ENCODE measurements around the gene TCEAL1. TPM values are rescaled to one million over a fixed set of nuclear protein-coding genes. Genes with fewer than 3 reads are reported as not detected.
"Not testable (repeated sequence)": the region's sequence is repeated elsewhere in the genome, so short reads cannot be mapped to it uniquely, and the experiment has no call there.

The TCEAL1 gene
- polyA plus RNA-seq, 1 experiment: 24.9 TPM

DNA sequence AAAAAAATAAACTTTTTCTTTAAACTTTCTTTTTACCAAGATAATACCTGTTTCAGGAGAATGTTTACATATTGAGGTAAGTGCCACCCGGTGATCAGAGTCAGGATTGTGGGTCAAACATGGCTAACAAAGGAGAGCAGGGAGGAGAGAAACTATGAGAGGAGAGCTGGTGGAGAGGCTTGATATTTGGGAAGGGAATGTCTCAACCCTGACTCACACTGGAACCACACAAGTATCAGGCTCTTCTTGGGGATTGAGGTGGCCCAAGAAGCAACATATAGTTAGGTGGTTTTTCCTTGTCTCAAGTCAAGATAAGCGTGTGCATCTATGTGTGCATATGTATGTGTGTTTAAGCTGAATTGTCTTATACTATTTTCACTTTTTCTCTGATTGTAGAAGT lies 6.7 kb downstream of the TCEAL1 start:
- Histone ChIP-seq H3K4me3 (ENCODE audit: low read depth, low read length) (no peak overlapping the region), H3K9me3 (ENCODE audit: control insufficient read depth, insufficient read depth, low read length) (no peaks in the 10 kb centered on the region), H3K27me3 (ENCODE audit: control insufficient read depth, insufficient read depth, low read length) (no peaks in the 10 kb centered on the region), H3K27ac (ENCODE audit: low read depth, low read length) (no peak overlapping the region)
- TF ChIP-seq, protein P1, sequence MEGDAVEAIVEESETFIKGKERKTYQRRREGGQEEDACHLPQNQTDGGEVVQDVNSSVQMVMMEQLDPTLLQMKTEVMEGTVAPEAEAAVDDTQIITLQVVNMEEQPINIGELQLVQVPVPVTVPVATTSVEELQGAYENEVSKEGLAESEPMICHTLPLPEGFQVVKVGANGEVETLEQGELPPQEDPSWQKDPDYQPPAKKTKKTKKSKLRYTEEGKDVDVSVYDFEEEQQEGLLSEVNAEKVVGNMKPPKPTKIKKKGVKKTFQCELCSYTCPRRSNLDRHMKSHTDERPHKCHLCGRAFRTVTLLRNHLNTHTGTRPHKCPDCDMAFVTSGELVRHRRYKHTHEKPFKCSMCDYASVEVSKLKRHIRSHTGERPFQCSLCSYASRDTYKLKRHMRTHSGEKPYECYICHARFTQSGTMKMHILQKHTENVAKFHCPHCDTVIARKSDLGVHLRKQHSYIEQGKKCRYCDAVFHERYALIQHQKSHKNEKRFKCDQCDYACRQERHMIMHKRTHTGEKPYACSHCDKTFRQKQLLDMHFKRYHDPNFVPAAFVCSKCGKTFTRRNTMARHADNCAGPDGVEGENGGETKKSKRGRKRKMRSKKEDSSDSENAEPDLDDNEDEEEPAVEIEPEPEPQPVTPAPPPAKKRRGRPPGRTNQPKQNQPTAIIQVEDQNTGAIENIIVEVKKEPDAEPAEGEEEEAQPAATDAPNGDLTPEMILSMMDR (IDR thresholded peaks at IDR 0.05; ENCODE audit: low read depth, low read length): no peak
- POLR2A ChIA-PET: no interaction called here
- CTCF ChIA-PET: no interaction called here
- DNase-seq (ENCODE audit: low read depth, low spot score): no peak

DNA sequence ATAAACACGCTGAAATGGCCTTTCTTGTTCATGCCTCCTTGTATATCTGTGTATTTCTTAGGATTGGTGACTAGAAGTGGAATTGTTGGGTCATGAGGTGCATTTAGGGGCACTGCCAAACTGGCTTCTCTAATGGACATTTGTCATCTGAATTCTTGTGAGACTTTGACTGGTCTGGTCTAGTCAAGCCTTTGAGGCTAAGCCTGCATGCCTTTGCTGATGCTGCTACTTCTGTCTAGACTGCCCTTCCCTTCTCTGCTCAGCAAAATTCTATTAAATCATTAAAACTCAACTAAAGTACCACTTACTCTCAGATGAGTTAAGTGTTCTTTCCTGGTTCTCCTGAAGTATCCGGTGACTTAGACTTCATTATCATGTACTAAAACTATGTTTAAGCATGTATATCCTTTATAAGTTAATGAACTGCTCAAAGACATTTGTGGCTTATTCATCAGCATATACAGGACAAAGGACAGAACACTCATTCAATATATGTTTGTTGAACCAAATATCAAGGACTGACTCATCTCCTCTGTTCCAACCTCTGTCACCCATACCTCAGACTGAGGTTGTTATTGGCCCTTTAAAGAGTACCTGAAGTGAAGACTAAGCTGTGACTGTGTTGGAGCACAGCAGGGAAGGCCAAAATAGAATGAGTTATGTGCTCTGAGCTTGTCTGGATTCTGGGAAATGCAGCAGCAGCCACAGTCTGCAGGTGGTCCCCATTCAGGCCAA lies 9.0 kb downstream of the TCEAL1 start:
- ChIA-PET POLR2A (no interaction called here), CTCF (interaction anchor here (3.4 kb wide), 1 partner anchor 8 kb away, joined by 18 read pairs; no protein-coding TSS in a partner anchor)
- TF ChIP-seq, protein P1 (IDR thresholded peaks at IDR 0.05; ENCODE audit: low read depth, low read length): no peak
- H3K4me3 ChIP-seq (ENCODE audit: low read depth, low read length): no peak overlapping the region
- no peaks in the 10 kb centered on the region for H3K9me3 ChIP-seq (ENCODE audit: control insufficient read depth, insufficient read depth, low read length)
- H3K27me3 ChIP-seq (ENCODE audit: control insufficient read depth, insufficient read depth, low read length): no peaks in the 10 kb centered on the region
- H3K27ac ChIP-seq (ENCODE audit: low read depth, low read length): no peak overlapping the region
- no peak for DNase-seq (ENCODE audit: low read depth, low spot score)

DNA sequence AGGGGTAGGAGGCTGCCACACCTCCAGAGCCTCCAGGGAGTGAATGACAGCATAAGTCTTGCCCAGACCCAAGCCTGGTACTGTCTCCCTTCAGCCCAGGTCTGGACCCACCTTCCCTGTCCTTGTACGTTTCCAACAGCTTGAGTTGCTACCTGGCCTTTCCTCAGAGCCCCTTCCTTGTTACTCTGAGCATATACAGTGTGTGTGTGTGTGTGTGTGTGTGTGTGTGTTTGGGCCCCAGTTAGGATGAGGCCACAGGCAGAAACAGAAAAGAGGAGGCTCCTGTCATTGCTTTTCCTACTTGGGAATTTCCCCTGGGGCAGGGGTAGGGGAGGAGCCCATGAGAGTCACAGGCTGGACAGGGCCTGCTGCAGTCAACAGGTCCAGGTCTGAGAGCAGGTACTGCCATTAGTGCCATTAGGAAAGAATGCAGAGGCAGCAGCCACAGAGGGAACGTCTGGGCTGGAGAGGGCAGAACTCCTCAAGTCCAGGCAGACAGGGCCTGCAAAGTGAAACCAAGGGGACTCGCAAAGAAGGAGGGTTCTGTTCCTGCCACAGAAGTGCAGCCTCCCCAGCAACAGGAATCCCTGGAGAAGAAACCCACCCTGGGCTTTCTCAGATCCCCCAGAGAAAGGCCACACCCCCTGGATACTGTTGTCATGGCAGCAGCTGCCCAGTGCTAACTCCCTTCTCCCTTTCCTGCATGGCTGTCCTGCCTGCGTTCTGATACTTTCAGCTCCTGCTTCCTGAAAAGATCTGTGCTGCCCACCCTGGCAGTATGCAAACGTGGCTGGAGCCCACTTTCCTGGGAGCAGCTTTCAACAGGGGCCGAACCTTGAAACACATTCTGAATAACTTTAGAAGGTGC lies 9.9 kb downstream of the TCEAL1 start:
- H3K27ac ChIP-seq (ENCODE audit: low read depth, low read length); H3K27me3 ChIP-seq (ENCODE audit: control insufficient read depth, insufficient read depth, low read length); H3K4me3 ChIP-seq (ENCODE audit: low read depth, low read length); DNase-seq (ENCODE audit: low read depth, low spot score); H3K9me3 ChIP-seq (ENCODE audit: control insufficient read depth, insufficient read depth, low read length): not testable (repeated sequence)
- ChIA-PET CTCF (interaction anchor here (3.4 kb wide), 1 partner anchor 8 kb away, joined by 18 read pairs; no protein-coding TSS in a partner anchor), POLR2A (interaction anchor here (0.6 to 0.9 kb wide), 2 partner anchors 10 to 39 kb away, joined by 3 to 4 read pairs; partner anchors contain the start of gene TCEAL1)

DNA sequence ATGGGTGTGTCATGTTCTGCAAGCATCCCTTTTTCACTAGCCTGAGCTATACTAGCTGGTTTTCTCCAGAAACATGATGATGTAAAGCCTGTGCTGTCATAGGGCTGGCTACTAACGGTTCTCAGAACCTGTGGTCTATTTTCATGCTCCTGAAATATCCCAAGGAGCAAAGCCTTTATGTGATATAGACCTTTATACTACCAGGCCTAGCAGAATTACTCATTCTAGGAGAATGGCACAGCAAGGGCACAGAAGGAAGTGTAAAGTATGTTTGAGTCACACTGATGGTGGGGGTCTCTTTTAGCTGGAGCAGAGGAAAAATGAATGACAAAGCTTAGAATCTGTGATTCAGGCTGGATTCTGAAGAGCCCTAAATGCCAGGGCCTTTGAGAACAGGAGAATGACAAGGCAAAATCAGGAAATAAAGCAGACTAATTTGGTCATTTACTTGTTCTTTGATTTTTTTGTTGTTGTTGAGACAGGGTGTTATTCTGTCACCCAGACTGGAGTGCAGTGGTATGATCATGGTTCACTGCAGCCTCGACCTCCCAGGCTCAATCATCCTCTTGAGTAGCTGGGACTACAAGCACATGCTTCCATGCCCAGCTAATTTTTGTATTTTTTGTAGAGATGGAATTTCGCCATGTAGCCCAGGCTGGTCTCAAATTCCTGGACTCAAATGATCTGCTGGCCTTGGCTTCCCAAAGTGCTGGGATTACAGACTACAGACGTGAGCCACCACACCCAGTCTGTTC lies 11.8 kb downstream of the TCEAL1 start:
- DNase-seq (ENCODE audit: low read depth, low spot score): no peak
- no peak overlapping the region for H3K27ac ChIP-seq (ENCODE audit: low read depth, low read length)
- CTCF ChIA-PET: interaction anchor here (3.4 kb wide), 1 partner anchor 10 kb away, joined by 18 read pairs; no protein-coding TSS in a partner anchor

DNA sequence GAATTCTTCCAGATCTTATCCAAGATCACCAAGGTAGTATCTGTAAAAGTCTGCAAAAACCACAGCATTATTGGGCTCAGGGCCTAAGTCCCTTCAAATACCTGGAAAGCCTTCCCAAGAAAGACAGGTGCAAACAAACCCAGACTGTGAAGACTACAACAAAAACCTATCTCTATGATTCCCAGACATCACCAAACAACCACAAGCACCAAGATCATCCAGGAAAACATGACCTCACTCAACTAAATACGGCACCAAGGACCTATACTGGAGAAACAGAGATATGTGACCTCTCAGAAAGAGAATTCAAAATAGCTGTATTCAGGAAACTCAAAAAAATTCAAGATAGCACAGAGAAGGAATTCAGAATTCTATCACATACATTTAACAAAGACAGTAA lies 15.3 kb downstream of the TCEAL1 start:
- CTCF ChIA-PET: interaction anchor here (1.3 kb wide), 1 partner anchor 14 kb away, joined by 4 read pairs; no protein-coding TSS in a partner anchor
- H3K4me3 ChIP-seq (ENCODE audit: low read depth, low read length): no peak overlapping the region
- TF ChIP-seq, protein P1 (IDR thresholded peaks at IDR 0.05; ENCODE audit: low read depth, low read length): no peak
- H3K9me3 ChIP-seq (ENCODE audit: control insufficient read depth, insufficient read depth, low read length): no peaks in the 10 kb centered on the region
- no peaks in the 10 kb centered on the region for H3K27me3 ChIP-seq (ENCODE audit: control insufficient read depth, insufficient read depth, low read length)
- DNase-seq (ENCODE audit: low read depth, low spot score): no peak
- POLR2A ChIA-PET: no interaction called here
- H3K27ac ChIP-seq (ENCODE audit: low read depth, low read length): no peak overlapping the region

More for the DNA sequence above, 11.8 kb downstream of the TCEAL1 start:
- no peaks in the 10 kb centered on the region for H3K27me3 ChIP-seq (ENCODE audit: control insufficient read depth, insufficient read depth, low read length)
- H3K4me3 ChIP-seq (ENCODE audit: low read depth, low read length): no peak overlapping the region
- POLR2A ChIA-PET: no interaction called here
- TF ChIP-seq, protein P1 (IDR thresholded peaks at IDR 0.05; ENCODE audit: low read depth, low read length): no peak
- no peaks in the 10 kb centered on the region for H3K9me3 ChIP-seq (ENCODE audit: control insufficient read depth, insufficient read depth, low read length)
